Retinal pigment epithelial cell (primary cell): Measurements from ENCODE around the gene TMEM26.

Source experiments
- DNase-seq: peaks from one replicate; pipeline ENCODE4 v3.0.0-alpha.2; 2010; ENCODE audit warnings: low read depth
- H3K4me3 ChIP-seq: 2 replicates; pipeline ENCODE4 v1.5.1; 2011; ENCODE audit warnings: mild to moderate bottlenecking, low read length, control low read depth, moderate library complexity
- CTCF ChIP-seq: conservative IDR thresholded peaks from 2 replicates; pipeline ENCODE4 v1.5.1; 2011; ENCODE audit warnings: low read depth, low read length, control low read depth, inconsistent platforms

Gene TMEM26

GRCh38 chr10:61460835-61461234 lies 7.7 kb upstream of the TMEM26 start:
- TF ChIP-seq CTCF = no peak
- H3K4me3 ChIP-seq = no peak overlapping the region
- no peak for DNase-seq

GRCh38 chr10:61458031-61458430 lies 4.8 kb upstream of the TMEM26 start:
- no peak for TF ChIP-seq CTCF
- no peak overlapping the region for H3K4me3 ChIP-seq
- DNase-seq = no peak

- peak; percentile 25 for DNase-seq
- no peak for TF ChIP-seq CTCF
- H3K4me3 ChIP-seq = no peak overlapping the region
These were observed 3.1 kb upstream of the TMEM26 start for GRCh38 chr10:61456095-61456789.

- no peak for TF ChIP-seq CTCF
- DNase-seq = no peak
- H3K4me3 ChIP-seq = no peak overlapping the region
These were observed 2.5 kb upstream of the TMEM26 start for GRCh38 chr10:61455656-61456055.

GRCh38 chr10:61454541-61454940 lies 1.4 kb upstream of the TMEM26 start:
- TF ChIP-seq CTCF = no peak
- DNase-seq = no peak
- H3K4me3 ChIP-seq = no peak overlapping the region

- peak overlapping the region; percentile 73 for H3K4me3 ChIP-seq
- no peak for TF ChIP-seq CTCF
- DNase-seq = no peak
These were observed 980 bp downstream of the TMEM26 start for GRCh38 chr10:61452151-61452651.

GRCh38 chr10:61451357-61451756 lies 1.8 kb downstream of the TMEM26 start:
- no peak for TF ChIP-seq CTCF

More at GRCh38 chr10:61451357-61451756, 1.8 kb downstream of the TMEM26 start:
- no peak overlapping the region for H3K4me3 ChIP-seq
- DNase-seq = no peak
